H1 (cell line): Measurements from ENCODE around the gene DCP2. TPM values are rescaled to one million over a fixed set of nuclear protein-coding genes. Genes with fewer than 3 reads are reported as not detected.

Experiments
- RAD21 ChIP-seq, 2 experiments: IDR thresholded peaks in 1 of 2; conservative IDR thresholded peaks in 1 of 2; 2 replicates each; pipeline ENCODE4 v1.6.1; 2011; ENCODE audit warnings: low read depth in 2 of 2, low read length in 2 of 2, improper control_type of control experiment in 1 of 2, inconsistent platforms in 1 of 2, mild to moderate bottlenecking in 1 of 2, moderate library complexity in 1 of 2
- SAP30 ChIP-seq: fragments of 300-600 bp; sonication (generic); IDR thresholded peaks from 2 replicates; pipeline ENCODE4 v1.7.1; 2012; ENCODE audit warnings: low read length, moderate library complexity, mild to moderate bottlenecking, inconsistent platforms; ENCODE audit not compliant: insufficient read depth, insufficient replicate concordance
- polyA plus RNA-seq, 7 experiments: library from polyadenylated mRNA; depleted of rRNA in 3 of 7; stranded (reverse) in 5 of 7; unstranded in 2 of 7; fragments of >200 nt in 5 of 7; fragments of 200-250 nt in 2 of 7; gene quantifications; 1 replicate in 5 of 7; 2 replicates in 1 of 7; 4 replicates in 1 of 7; pipeline versions ENCODE4 v1.2.1 to v1.2.3, GENCODE V29; 2011 to 2013; ENCODE audit warnings: missing spikeins in 2 of 7, mixed read lengths in 2 of 7
- total RNA-seq: library from RNA; stranded (reverse); fragmentation: NEBNext Ultra II Directional; extraction: Animal tissue kit (Norgen Biotek cat#: 25700); gene quantifications from 2 replicates; pipeline ENCODE4 v1.2.1, GENCODE V29; 2021

The DCP2 gene
- total and polyA plus RNA-seq, 2 of the 8 experiments (the other 6 are each of a cell fraction or from before 2014, with no cell fraction given), result 14.4 to 162 TPM

GRCh38 chr5:113047234-113047633, 70.6 kb downstream of the DCP2 start (continued):
- TF ChIP-seq SAP30 (no peak), RAD21 (IDR thresholded peaks at IDR 0.05 in 1 of 2, conservative IDR thresholded peaks at IDR 0.05 in 1 of 2; ENCODE audit: low read depth in 2 of 2, low read length in 2 of 2) (no peak)
